NB4 (cell line): ENCODE data around the gene ACTG1.

ENCODE experiments used
- CTCF ChIP-seq: IDR thresholded peaks from one replicate; pipeline ENCODE4 v1.5.1; 2012; ENCODE audit warnings: low read depth, low read length
- POLR2A ChIP-seq: IDR thresholded peaks from 2 replicates; pipeline ENCODE4 v1.6.1; 2011; ENCODE audit warnings: mild to moderate bottlenecking; ENCODE audit not compliant: insufficient read length; ENCODE audit errors: extremely low read depth

DNA sequence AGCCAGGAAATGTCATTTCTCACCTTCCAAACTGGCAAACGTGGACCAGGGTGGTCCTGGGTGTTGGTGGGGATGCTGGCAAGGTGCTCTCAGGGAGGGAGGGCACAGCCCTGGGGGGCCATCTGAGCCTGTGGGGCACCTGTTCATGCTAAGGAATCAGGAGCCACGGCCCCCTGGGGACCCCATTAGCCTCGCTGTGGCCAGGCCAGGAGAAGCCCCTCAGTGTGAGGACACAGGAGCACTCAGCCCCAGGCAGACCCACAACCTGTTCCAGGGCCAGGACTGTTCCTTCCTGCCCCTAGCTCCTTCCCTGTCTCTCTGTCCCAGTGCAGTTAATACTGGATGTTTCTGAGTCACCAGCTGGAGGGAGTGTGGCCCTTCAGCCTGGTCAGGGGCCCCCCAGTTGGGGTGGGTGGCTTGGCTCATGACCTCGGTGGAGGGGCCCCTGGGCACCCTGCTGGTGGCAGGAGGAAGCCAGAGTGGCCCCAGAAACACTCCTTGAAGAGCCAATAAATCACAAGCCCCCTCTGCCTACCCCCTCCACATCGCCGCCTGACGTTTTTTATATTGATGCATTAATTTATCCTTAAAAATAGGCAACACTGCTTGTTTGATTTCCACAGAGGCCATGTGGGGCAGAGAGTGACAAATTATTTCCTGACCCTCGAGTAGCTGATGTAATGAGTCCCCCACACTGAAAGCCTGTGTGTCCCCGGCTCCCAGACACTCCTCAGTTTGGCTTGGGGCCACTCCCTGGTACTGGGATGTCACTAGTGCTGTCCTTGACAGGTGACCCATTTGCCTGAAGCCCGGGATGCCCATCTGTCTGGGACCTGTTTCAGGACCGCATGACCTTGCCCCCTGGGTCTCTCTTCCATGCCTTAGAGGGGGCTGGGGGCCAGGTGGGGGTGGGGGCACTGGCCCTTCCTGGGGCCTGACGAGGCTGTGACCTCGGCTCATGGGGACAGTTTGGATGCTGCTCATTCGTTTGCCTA lies 22.3 kb downstream of the ACTG1 start:
- TF ChIP-seq POLR2A (no peak), CTCF (no peak)
